ENCODE data around the gene HKDC1. TPM values are rescaled to one million over a fixed set of nuclear protein-coding genes. Genes with fewer than 3 reads are reported as not detected.
A peak's percentile ranks its signal among the peaks of the same experiment; 100 is the strongest.

Gene HKDC1
- total and polyA plus RNA-seq, 4 experiments from 2014 or later = 3.5 to 8.1 (median 4.5) TPM

GRCh38 chr10:69239136-69239535, 19.0 kb downstream of the HKDC1 start:
- Histone ChIP-seq H3K27me3 (ENCODE audit: insufficient read depth, low read length) (no peaks in the 10 kb centered on the region), H3K4me1 (ENCODE audit: insufficient read depth, low read length) (peaks cover 5% of the 10 kb centered on the region), H3K27ac (ENCODE audit: low read depth, low read length) (no peak overlapping the region), H3K9me3 (ENCODE audit: control insufficient read depth in 1 of 2, low read length in 2 of 2) (no peaks in the 10 kb centered on the region), H3K4me3 (ENCODE audit: low read length in 2 of 2) (no peak overlapping the region), H3K36me3 (ENCODE audit: insufficient read depth, low read length) (no peaks in the 10 kb centered on the region)
- H3K27me3 Mint-ChIP-seq = no peaks in the 10 kb centered on the region
- intact Hi-C loops (cut with micrococcal nuclease) = loop anchor here (5.0 kb wide), 1 partner anchor 398 kb away; no protein-coding TSS in a partner anchor
- ChIA-PET POLR2A (ENCODE audit: partially characterized antibody) (interaction anchor here (0.9 to 3.1 kb wide), 3 partner anchors 10 to 154 kb away, joined by 3 to 11 read pairs (median 3); no protein-coding TSS in a partner anchor), CTCF (ENCODE audit: partially characterized antibody) (interaction anchor here (0.7 to 5.7 kb wide), 16 partner anchors 10 to 276 kb away, joined by 3 to 148 read pairs (median 5); no protein-coding TSS in a partner anchor)
- peaks cover 0 to 2% (median 0%) of the 10 kb centered on the region in 8 donors for H3K9me3 Mint-ChIP-seq
- H3K4me3 Mint-ChIP-seq = no peak overlapping the region
- no peak for DNase-seq
- peaks cover 6 to 13% (median 7%) of the 10 kb centered on the region in 4 donors for H3K4me1 Mint-ChIP-seq
- H3K27ac Mint-ChIP-seq = peak overlapping the region in 1 of 7 donors; percentile 9
- H3K36me3 Mint-ChIP-seq = peaks cover 11 to 12% of the 10 kb centered on the region in 2 donors

DNA sequence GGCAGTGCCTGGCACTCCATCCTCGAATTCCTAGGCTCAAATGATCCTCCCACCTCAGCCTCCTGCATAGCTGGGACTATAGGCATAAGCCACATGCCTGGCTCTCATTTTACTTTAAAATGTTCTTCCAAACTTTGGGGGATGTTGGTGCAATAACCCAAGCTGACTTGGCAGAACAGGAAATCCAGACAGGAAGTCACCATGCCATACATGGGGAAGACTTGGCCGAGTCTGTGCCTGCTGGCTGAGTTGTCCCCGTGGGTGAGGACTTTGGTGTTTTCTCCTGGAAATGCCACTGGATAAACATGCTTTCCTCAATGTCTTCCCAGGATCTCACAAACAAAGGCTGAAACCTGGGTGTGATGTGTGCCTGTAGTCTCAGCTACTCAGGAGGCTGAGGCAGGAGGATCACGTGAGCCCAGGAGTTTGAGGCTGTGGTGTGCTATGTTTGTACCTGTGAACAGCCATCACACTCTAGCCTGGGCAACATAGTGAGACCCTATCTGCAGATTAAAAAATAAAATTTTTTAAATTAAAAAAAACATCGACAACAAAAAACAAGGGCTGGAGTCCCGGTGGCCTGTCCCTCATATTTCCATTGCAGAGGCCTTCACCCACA, 19.8 kb downstream of the HKDC1 start:
- DNase-seq = no peak
- no peaks in the 10 kb centered on the region for H3K36me3 ChIP-seq (ENCODE audit: insufficient read depth, low read length)
- intact Hi-C loops (cut with micrococcal nuclease) = loop anchor here (5.0 kb wide), 1 partner anchor 397 kb away; no protein-coding TSS in a partner anchor
- POLR2A ChIA-PET (ENCODE audit: partially characterized antibody) = no interaction called here
- Mint-ChIP-seq H3K4me1 (peaks cover 4 to 13% (median 6%) of the 10 kb centered on the region in 4 donors), H3K9me3 (peaks cover 0 to 2% (median 0%) of the 10 kb centered on the region in 8 donors), H3K27me3 (no peaks in the 10 kb centered on the region), H3K4me3 (no peak overlapping the region), H3K27ac (peak overlapping the region in 2 of 7 donors; percentile 17 to 56), H3K36me3 (peaks cover 11 to 13% of the 10 kb centered on the region in 2 donors)
- no peaks in the 10 kb centered on the region for H3K27me3 ChIP-seq (ENCODE audit: insufficient read depth, low read length)
- H3K9me3 ChIP-seq (ENCODE audit: control insufficient read depth in 1 of 2, low read length in 2 of 2) = no peaks in the 10 kb centered on the region
- H3K27ac ChIP-seq (ENCODE audit: low read depth, low read length) = no peak overlapping the region
- H3K4me1 ChIP-seq (ENCODE audit: insufficient read depth, low read length) = peaks cover 5% of the 10 kb centered on the region
- CTCF ChIA-PET (ENCODE audit: partially characterized antibody) = interaction anchor here (0.6 to 5.7 kb wide), 8 partner anchors 8 to 275 kb away, joined by 3 to 148 read pairs (median 6); no protein-coding TSS in a partner anchor
- no peak overlapping the region for H3K4me3 ChIP-seq (ENCODE audit: low read length in 2 of 2)

GRCh38 chr10:69240455-69240854, 20.3 kb downstream of the HKDC1 start:
- Mint-ChIP-seq H3K36me3 (peaks cover 11 to 13% of the 10 kb centered on the region in 2 donors), H3K9me3 (peaks cover 0 to 2% (median 0%) of the 10 kb centered on the region in 8 donors), H3K4me3 (no peak overlapping the region), H3K4me1 (peaks cover 4 to 11% (median 6%) of the 10 kb centered on the region in 4 donors), H3K27ac (no peak overlapping the region), H3K27me3 (no peaks in the 10 kb centered on the region)
- peaks cover 5% of the 10 kb centered on the region for H3K4me1 ChIP-seq (ENCODE audit: insufficient read depth, low read length)
- no peaks in the 10 kb centered on the region for H3K36me3 ChIP-seq (ENCODE audit: insufficient read depth, low read length)
- ChIA-PET CTCF (ENCODE audit: partially characterized antibody) (interaction anchor here (1.6 to 5.7 kb wide), 5 partner anchors 11 to 274 kb away, joined by 3 to 148 read pairs (median 8); no protein-coding TSS in a partner anchor), POLR2A (ENCODE audit: partially characterized antibody) (no interaction called here)
- DNase-seq = no peak
- H3K4me3 ChIP-seq (ENCODE audit: low read length in 2 of 2) = no peak overlapping the region
- H3K9me3 ChIP-seq (ENCODE audit: control insufficient read depth in 1 of 2, low read length in 2 of 2) = no peaks in the 10 kb centered on the region
- intact Hi-C loops (cut with micrococcal nuclease) = no loop called here
- H3K27ac ChIP-seq (ENCODE audit: low read depth, low read length) = no peak overlapping the region
- no peaks in the 10 kb centered on the region for H3K27me3 ChIP-seq (ENCODE audit: insufficient read depth, low read length)

GRCh38 chr10:69241575-69241974, 21.4 kb downstream of the HKDC1 start:
- no peaks in the 10 kb centered on the region for H3K27me3 Mint-ChIP-seq
- no peaks in the 10 kb centered on the region for H3K9me3 ChIP-seq (ENCODE audit: control insufficient read depth in 1 of 2, low read length in 2 of 2)
- H3K4me3 ChIP-seq (ENCODE audit: low read length in 2 of 2) = no peak overlapping the region
- H3K9me3 Mint-ChIP-seq = peaks cover 0 to 2% (median 0%) of the 10 kb centered on the region in 8 donors
- DNase-seq = no peak
- no peaks in the 10 kb centered on the region for H3K36me3 ChIP-seq (ENCODE audit: insufficient read depth, low read length)
- H3K27ac ChIP-seq (ENCODE audit: low read depth, low read length) = no peak overlapping the region
- no peak overlapping the region for H3K4me3 Mint-ChIP-seq
- peaks cover 5% of the 10 kb centered on the region for H3K4me1 ChIP-seq (ENCODE audit: insufficient read depth, low read length)
- ChIA-PET POLR2A (ENCODE audit: partially characterized antibody) (no interaction called here), CTCF (ENCODE audit: partially characterized antibody) (interaction anchor here (1.1 to 1.7 kb wide), 5 partner anchors 9 to 274 kb away, joined by 3 to 6 read pairs (median 4); no protein-coding TSS in a partner anchor)
- intact Hi-C loops (cut with micrococcal nuclease) = no loop called here
- H3K36me3 Mint-ChIP-seq = peaks cover 11 to 13% of the 10 kb centered on the region in 2 donors
- H3K27me3 ChIP-seq (ENCODE audit: insufficient read depth, low read length) = no peaks in the 10 kb centered on the region
- H3K27ac Mint-ChIP-seq = peak overlapping the region in 1 of 7 donors; percentile 18
- H3K4me1 Mint-ChIP-seq = peaks cover 4 to 6% (median 6%) of the 10 kb centered on the region in 4 donors

DNA sequence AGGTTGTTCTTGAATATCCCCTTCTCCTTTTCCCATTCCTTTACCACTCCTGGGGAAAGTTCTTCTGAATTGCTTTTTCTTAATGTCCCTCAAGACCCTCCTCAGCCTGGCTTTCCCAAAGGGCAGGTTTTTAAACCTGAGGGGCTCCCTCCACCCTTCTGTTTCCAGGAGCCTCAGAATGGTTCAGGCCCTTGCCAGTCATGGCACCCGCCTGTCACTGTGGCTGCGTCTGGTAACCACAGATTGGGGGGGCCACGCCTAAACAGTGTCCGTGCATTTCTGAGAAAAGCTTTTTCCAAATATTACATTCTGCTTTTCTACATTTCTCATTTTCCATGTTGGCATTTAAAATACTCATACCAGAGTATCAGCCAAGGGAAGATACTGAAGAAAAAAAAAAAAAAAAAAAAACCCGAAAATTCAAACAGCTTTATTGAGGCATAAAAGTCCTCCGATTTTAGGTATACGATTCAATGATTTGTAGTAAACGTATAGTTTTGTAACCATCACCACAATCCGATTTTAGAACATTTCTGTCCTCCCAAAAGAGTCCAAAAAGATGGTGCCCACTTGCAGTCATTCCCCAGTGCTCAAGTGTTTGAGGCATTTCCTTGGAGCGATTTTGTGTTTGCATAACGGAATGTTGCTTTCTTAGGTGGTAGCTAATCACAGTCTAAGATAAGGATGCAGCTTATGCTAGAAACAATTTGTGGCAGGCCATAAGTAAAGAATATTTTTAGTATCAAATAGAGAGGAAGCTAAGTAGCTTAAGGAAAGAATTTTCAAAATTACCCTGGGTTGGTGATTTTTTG, 22.1 kb downstream of the HKDC1 start:
- no peak overlapping the region for H3K4me3 Mint-ChIP-seq
- peaks cover 4 to 6% (median 6%) of the 10 kb centered on the region in 4 donors for H3K4me1 Mint-ChIP-seq
- H3K27me3 Mint-ChIP-seq = no peaks in the 10 kb centered on the region
- Histone ChIP-seq H3K9me3 (ENCODE audit: control insufficient read depth in 1 of 2, low read length in 2 of 2) (no peaks in the 10 kb centered on the region), H3K4me3 (ENCODE audit: low read length in 2 of 2) (no peak overlapping the region), H3K27ac (ENCODE audit: low read depth, low read length) (no peak overlapping the region), H3K36me3 (ENCODE audit: insufficient read depth, low read length) (no peaks in the 10 kb centered on the region), H3K27me3 (ENCODE audit: insufficient read depth, low read length) (no peaks in the 10 kb centered on the region), H3K4me1 (ENCODE audit: insufficient read depth, low read length) (peaks cover 5% of the 10 kb centered on the region)
- POLR2A ChIA-PET (ENCODE audit: partially characterized antibody) = no interaction called here
- CTCF ChIA-PET (ENCODE audit: partially characterized antibody) = interaction anchor here (1.0 to 1.7 kb wide), 6 partner anchors 9 to 273 kb away, joined by 3 to 6 read pairs (median 4); no protein-coding TSS in a partner anchor
- no peak for DNase-seq
- H3K9me3 Mint-ChIP-seq = peaks cover 0 to 2% (median 0%) of the 10 kb centered on the region in 8 donors
- no peak overlapping the region for H3K27ac Mint-ChIP-seq
- peaks cover 11 to 13% of the 10 kb centered on the region in 2 donors for H3K36me3 Mint-ChIP-seq
- intact Hi-C loops (cut with micrococcal nuclease) = no loop called here

DNA sequence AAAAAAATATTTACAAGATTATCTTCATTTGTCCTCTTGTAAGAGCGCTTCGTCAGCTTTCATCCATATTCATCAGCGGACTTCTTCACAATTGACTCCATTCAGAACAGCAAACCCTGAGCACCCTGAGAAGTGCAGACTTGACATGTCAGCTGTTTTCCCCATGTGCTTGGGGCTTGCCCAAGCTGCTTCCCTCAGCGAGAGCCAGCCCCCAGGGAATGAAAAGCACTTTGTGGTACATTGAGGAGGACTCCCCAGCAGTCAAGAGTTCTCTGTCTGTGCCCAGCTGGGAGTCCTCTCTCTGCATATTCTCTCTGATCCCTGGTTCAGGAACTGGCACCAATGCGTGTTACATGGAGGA, 22.7 kb downstream of the HKDC1 start:
- no peak for DNase-seq
- H3K9me3 ChIP-seq (ENCODE audit: control insufficient read depth in 1 of 2, low read length in 2 of 2) = no peaks in the 10 kb centered on the region
- POLR2A ChIA-PET (ENCODE audit: partially characterized antibody) = no interaction called here
- Mint-ChIP-seq H3K4me1 (peaks cover under 1 to 2% (median under 1%) of the 10 kb centered on the region in 4 donors), H3K27me3 (no peaks in the 10 kb centered on the region), H3K27ac (peak overlapping the region in 1 of 7 donors; percentile 15), H3K9me3 (peaks cover 0 to 2% (median 0%) of the 10 kb centered on the region in 8 donors), H3K4me3 (no peak overlapping the region), H3K36me3 (peaks cover 11 to 16% of the 10 kb centered on the region in 2 donors)
- no peak overlapping the region for H3K4me3 ChIP-seq (ENCODE audit: low read length in 2 of 2)
- CTCF ChIA-PET (ENCODE audit: partially characterized antibody) = interaction anchor here (1.0 to 1.7 kb wide), 6 partner anchors 10 to 273 kb away, joined by 3 to 6 read pairs (median 4); no protein-coding TSS in a partner anchor
- H3K27ac ChIP-seq (ENCODE audit: low read depth, low read length) = no peak overlapping the region
- H3K27me3 ChIP-seq (ENCODE audit: insufficient read depth, low read length) = no peaks in the 10 kb centered on the region
- H3K36me3 ChIP-seq (ENCODE audit: insufficient read depth, low read length) = no peaks in the 10 kb centered on the region
- H3K4me1 ChIP-seq (ENCODE audit: insufficient read depth, low read length) = peaks cover 3% of the 10 kb centered on the region
- intact Hi-C loops (cut with micrococcal nuclease) = no loop called here

GRCh38 chr10:69243817-69244216, 23.7 kb downstream of the HKDC1 start:
- no peaks in the 10 kb centered on the region for H3K27me3 Mint-ChIP-seq
- H3K9me3 ChIP-seq (ENCODE audit: control insufficient read depth in 1 of 2, low read length in 2 of 2) = no peaks in the 10 kb centered on the region
- H3K27ac ChIP-seq (ENCODE audit: low read depth, low read length) = no peak overlapping the region
- no peak for DNase-seq
- H3K27ac Mint-ChIP-seq = no peak overlapping the region
- peaks cover 0 to 2% (median 0%) of the 10 kb centered on the region in 8 donors for H3K9me3 Mint-ChIP-seq
- POLR2A ChIA-PET (ENCODE audit: partially characterized antibody) = no interaction called here
- peaks cover 14 to 17% of the 10 kb centered on the region in 2 donors for H3K36me3 Mint-ChIP-seq
- H3K27me3 ChIP-seq (ENCODE audit: insufficient read depth, low read length) = no peaks in the 10 kb centered on the region
- H3K36me3 ChIP-seq (ENCODE audit: insufficient read depth, low read length) = no peaks in the 10 kb centered on the region
- peaks cover 0 to 2% (median under 1%) of the 10 kb centered on the region in 4 donors for H3K4me1 Mint-ChIP-seq
- no peak overlapping the region for H3K4me3 Mint-ChIP-seq
- H3K4me3 ChIP-seq (ENCODE audit: low read length in 2 of 2) = no peak overlapping the region
- H3K4me1 ChIP-seq (ENCODE audit: insufficient read depth, low read length) = no peaks in the 10 kb centered on the region
- CTCF ChIA-PET (ENCODE audit: partially characterized antibody) = no interaction called here
- intact Hi-C loops (cut with micrococcal nuclease) = no loop called here

All from CD4-positive, alpha-beta memory T cell (primary cell).